HG03103 (cell line): ENCODE data around the gene ANKS4B.
"Not testable (repeated sequence)": the region's sequence is repeated elsewhere in the genome, so short reads cannot be mapped to it uniquely, and the experiment has no call there.

Source experiments
- ATAC-seq: cut with Tn5 transposase; IDR thresholded peaks from one replicate; pipeline ENCODE4 v1.9.1; 2021; ENCODE audit warnings: low read depth; ENCODE audit not compliant: unreplicated experiment

ANKS4B gene

GRCh38 chr16:21260870-21261791, 27.6 kb downstream of the ANKS4B start:
- ATAC-seq: no peak

GRCh38 chr16:21262779-21263639, 29.5 kb downstream of the ANKS4B start:
- ATAC-seq: no peak

GRCh38 chr16:21263640-21264570, 30.4 kb downstream of the ANKS4B start:
- no peak for ATAC-seq

- no peak for ATAC-seq
Observed at GRCh38 chr16:21264571-21265036, 31.1 kb downstream of the ANKS4B start.

- no peak for ATAC-seq
Observed at GRCh38 chr16:21265104-21265837, 31.8 kb downstream of the ANKS4B start.

GRCh38 chr16:21267298-21267697, 33.8 kb downstream of the ANKS4B start:
- no peak for ATAC-seq

GRCh38 chr16:21268236-21268635, 34.7 kb downstream of the ANKS4B start:
- ATAC-seq: no peak

GRCh38 chr16:21272253-21272652, 38.8 kb downstream of the ANKS4B start:
- ATAC-seq: no peak

- ATAC-seq: not testable (repeated sequence)
Observed at GRCh38 chr16:21272763-21273162, 39.3 kb downstream of the ANKS4B start.

GRCh38 chr16:21274172-21274726, 40.8 kb downstream of the ANKS4B start:
- peak; percentile 52 for ATAC-seq

- ATAC-seq: no peak
Observed at GRCh38 chr16:21275529-21275928, 42.0 kb downstream of the ANKS4B start.

GRCh38 chr16:21276090-21276489, 42.6 kb downstream of the ANKS4B start:
- ATAC-seq: no peak

GRCh38 chr16:21277045-21277926, 43.8 kb downstream of the ANKS4B start:
- ATAC-seq: no peak

GRCh38 chr16:21277927-21278706, 44.6 kb downstream of the ANKS4B start, which contains the start of gene CRYM:
CRYM (minus strand) TSS chr16:21278290; CDS start chr16:21278251, 39 bp downstream.
- ATAC-seq: no peak

- ATAC-seq: no peak
Observed at GRCh38 chr16:21279501-21279900, 46.0 kb downstream of the ANKS4B start.

- no peak for ATAC-seq
Observed at GRCh38 chr16:21281698-21282389, 48.3 kb downstream of the ANKS4B start.
